ENCODE results near the gene APEH. TPM values are rescaled to one million over a fixed set of nuclear protein-coding genes. Genes with fewer than 3 reads are reported as not detected.
A peak's percentile ranks its signal among the peaks of the same experiment; 100 is the strongest.

APEH gene
- total RNA-seq, 1 donor from 2014 or later, result 88.5 TPM

DNA sequence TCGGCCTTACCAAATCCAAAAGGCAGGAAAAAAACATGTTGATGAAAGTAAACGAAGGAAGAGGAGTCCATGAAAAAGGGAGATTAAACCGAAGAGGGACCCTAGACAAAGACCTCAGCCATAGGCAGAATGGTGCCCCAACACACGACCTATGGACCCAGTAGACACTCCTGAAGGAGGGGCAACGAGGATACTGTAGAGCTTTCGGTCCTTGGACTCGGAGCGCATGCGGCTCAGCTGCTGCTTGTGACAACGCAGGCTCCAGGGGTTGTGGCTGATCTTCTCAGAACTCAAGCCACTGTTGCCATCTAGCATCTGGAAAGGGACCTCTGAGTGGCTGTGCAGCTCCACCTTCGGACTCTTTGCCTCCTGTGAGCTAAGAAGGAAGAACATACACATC lies 58.4 kb downstream of the APEH start:
- Histone ChIP-seq H3K4me1 (peaks cover 7% of the 10 kb centered on the region), H3K9me3 (no peaks in the 10 kb centered on the region), H3K27me3 (no peaks in the 10 kb centered on the region), H3K4me3 (no peak overlapping the region), H3K27ac (no peak overlapping the region), H3K36me3 (peaks cover 82% of the 10 kb centered on the region)
- TF ChIP-seq, protein P1, sequence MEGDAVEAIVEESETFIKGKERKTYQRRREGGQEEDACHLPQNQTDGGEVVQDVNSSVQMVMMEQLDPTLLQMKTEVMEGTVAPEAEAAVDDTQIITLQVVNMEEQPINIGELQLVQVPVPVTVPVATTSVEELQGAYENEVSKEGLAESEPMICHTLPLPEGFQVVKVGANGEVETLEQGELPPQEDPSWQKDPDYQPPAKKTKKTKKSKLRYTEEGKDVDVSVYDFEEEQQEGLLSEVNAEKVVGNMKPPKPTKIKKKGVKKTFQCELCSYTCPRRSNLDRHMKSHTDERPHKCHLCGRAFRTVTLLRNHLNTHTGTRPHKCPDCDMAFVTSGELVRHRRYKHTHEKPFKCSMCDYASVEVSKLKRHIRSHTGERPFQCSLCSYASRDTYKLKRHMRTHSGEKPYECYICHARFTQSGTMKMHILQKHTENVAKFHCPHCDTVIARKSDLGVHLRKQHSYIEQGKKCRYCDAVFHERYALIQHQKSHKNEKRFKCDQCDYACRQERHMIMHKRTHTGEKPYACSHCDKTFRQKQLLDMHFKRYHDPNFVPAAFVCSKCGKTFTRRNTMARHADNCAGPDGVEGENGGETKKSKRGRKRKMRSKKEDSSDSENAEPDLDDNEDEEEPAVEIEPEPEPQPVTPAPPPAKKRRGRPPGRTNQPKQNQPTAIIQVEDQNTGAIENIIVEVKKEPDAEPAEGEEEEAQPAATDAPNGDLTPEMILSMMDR (IDR thresholded peaks at IDR 0.05), result no peak
- DNase-seq, result no peak
- intact Hi-C loops (cut with DNase I), result no loop called here
- no peak for ATAC-seq

DNA sequence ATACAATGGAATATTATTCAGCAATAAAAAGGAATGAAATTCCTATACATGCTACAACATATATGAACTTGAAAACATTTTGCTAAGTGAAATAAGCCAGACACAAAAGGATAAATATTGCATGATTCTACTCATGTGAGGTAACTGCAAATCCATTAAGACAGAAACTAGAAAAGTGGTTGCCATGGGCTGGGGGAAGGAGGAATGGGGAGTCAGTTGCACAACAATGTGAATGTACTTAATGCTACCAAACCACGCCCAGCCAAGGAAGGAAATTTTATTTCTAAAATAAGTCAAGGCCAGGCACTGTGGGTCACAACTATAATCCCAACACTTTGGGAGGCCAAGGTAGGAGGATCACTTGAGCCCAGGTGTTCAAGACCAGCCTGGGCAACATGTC lies 59.4 kb downstream of the APEH start:
- Histone ChIP-seq H3K9me3 (no peaks in the 10 kb centered on the region), H3K4me1 (peaks cover 7% of the 10 kb centered on the region), H3K36me3 (peaks cover 86% of the 10 kb centered on the region), H3K27me3 (no peaks in the 10 kb centered on the region), H3K27ac (no peak overlapping the region), H3K4me3 (no peak overlapping the region)
- DNase-seq (no peak), ATAC-seq (peak; percentile 22)
- TF ChIP-seq, protein P1 (IDR thresholded peaks at IDR 0.05), result no peak
- intact Hi-C loops (cut with DNase I), result no loop called here

Other genes with a start within 250 kb of the APEH start
- gene NICN1, start 245.0 kb upstream of the APEH start, total RNA-seq, result 23.1 TPM
- 88.2 TPM for gene DAG1, start 204.1 kb upstream of the APEH start, total RNA-seq
- 0.43 TPM for gene BSN, start 119.9 kb upstream of the APEH start, total RNA-seq
- 23.7 TPM for gene MST1, start 15.1 kb downstream of the APEH start, total RNA-seq
- gene RNF123, start 15.2 kb downstream of the APEH start, total RNA-seq, result 41.4 TPM
- gene AMIGO3, start 45.3 kb downstream of the APEH start, total RNA-seq, result 0.26 TPM
- gene GMPPB, start 49.6 kb downstream of the APEH start, total RNA-seq, result 34.8 TPM
- gene IP6K1, start 112.2 kb downstream of the APEH start, total RNA-seq, result 39.5 TPM
- not detected for gene CDHR4, start 125.5 kb downstream of the APEH start, total RNA-seq
- gene INKA1, start 128.9 kb downstream of the APEH start, total RNA-seq, result 6.6 TPM
- 110 TPM for gene UBA7, start 139.6 kb downstream of the APEH start, total RNA-seq
- gene TRAIP, start 182.2 kb downstream of the APEH start, total RNA-seq, result 1.5 TPM
- not detected for gene CAMKV, start 195.6 kb downstream of the APEH start, total RNA-seq
- gene MST1R, start 229.5 kb downstream of the APEH start, total RNA-seq, result 46.2 TPM

Measured in upper lobe of right lung (tissue), 1 donor.